WTC11 (cell line): Measurements from ENCODE around the gene CNTN5.

Experiments
- ESRRA ChIP-seq: sonication (generic); formaldehyde crosslinking; IDR thresholded peaks from 2 replicates; pipeline ENCODE4 v1.8.1; 2022; ENCODE audit warnings: mild to moderate bottlenecking, missing genetic modification reagents, borderline replicate concordance
- MAX ChIP-seq: sonication (generic); formaldehyde crosslinking; IDR thresholded peaks from 2 replicates; pipeline ENCODE4 v1.8.0; 2022; ENCODE audit warnings: mild to moderate bottlenecking, missing genetic modification reagents
- PREB ChIP-seq: sonication (generic); formaldehyde crosslinking; IDR thresholded peaks from 2 replicates; pipeline ENCODE4 v1.8.1; 2022; ENCODE audit warnings: mild to moderate bottlenecking, missing genetic modification reagents, moderate library complexity, borderline replicate concordance
- USF2 ChIP-seq: sonication (generic); formaldehyde crosslinking; IDR thresholded peaks from 2 replicates; pipeline ENCODE4 v1.8.1; 2023; ENCODE audit warnings: mild to moderate bottlenecking, missing genetic modification reagents, moderate library complexity

- TF ChIP-seq ESRRA (CRISPR knock-in tag) (no peak), MAX (CRISPR knock-in tag) (no peak), USF2 (CRISPR knock-in tag) (no peak), PREB (CRISPR knock-in tag) (no peak)
These were observed 347.8 kb downstream of the CNTN5 start for GRCh38 chr11:99368583-99368982.
